Omental fat pad (tissue), 4 donors: ENCODE measurements around the gene CREG2. TPM values are rescaled to one million over a fixed set of nuclear protein-coding genes. Genes with fewer than 3 reads are reported as not detected.
"Not testable (repeated sequence)": the region's sequence is repeated elsewhere in the genome, so short reads cannot be mapped to it uniquely, and the experiment has no call there.

Source experiments
- ATAC-seq: fragments of 150-250 bp; one replicate; pipeline ENCODE4 v1.9.1; 2016; ENCODE audit warnings: mild to moderate bottlenecking, moderate library complexity; ENCODE audit not compliant: low FRiP score
- DNase-seq: peaks from one replicate; pipeline ENCODE4 v3.0.0-alpha.2; 2019; ENCODE audit warnings: low spot score
- total RNA-seq, 4 donors: library from RNA; depleted of rRNA; stranded (reverse); fragments of >200 nt; gene quantifications; one replicate each; pipeline ENCODE4 v1.1.0, GENCODE V29; 2016
- TF ChIP-seq, protein P1 (sequence below), 3 donors: fragments of 450-650 bp; IDR thresholded peaks; one replicate each; pipeline ENCODE4 v1.5.1; 2016 to 2017; ENCODE audit warnings: antibody characterized with exemption in 3 of 3, mild to moderate bottlenecking in 3 of 3, moderate library complexity in 2 of 3

CREG2 gene
- total RNA-seq, 4 donors from 2014 or later = 0.09 TPM; not detected in 3

- DNase-seq = no peak
- TF ChIP-seq, protein P1, sequence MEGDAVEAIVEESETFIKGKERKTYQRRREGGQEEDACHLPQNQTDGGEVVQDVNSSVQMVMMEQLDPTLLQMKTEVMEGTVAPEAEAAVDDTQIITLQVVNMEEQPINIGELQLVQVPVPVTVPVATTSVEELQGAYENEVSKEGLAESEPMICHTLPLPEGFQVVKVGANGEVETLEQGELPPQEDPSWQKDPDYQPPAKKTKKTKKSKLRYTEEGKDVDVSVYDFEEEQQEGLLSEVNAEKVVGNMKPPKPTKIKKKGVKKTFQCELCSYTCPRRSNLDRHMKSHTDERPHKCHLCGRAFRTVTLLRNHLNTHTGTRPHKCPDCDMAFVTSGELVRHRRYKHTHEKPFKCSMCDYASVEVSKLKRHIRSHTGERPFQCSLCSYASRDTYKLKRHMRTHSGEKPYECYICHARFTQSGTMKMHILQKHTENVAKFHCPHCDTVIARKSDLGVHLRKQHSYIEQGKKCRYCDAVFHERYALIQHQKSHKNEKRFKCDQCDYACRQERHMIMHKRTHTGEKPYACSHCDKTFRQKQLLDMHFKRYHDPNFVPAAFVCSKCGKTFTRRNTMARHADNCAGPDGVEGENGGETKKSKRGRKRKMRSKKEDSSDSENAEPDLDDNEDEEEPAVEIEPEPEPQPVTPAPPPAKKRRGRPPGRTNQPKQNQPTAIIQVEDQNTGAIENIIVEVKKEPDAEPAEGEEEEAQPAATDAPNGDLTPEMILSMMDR (IDR thresholded peaks at IDR 0.05) = no peak
- ATAC-seq = no peak
Observed at GRCh38 chr2:101356521-101356920, 30.8 kb downstream of the CREG2 start.

GRCh38 chr2:101356055-101356454, 31.2 kb downstream of the CREG2 start:
- no peak for DNase-seq
- TF ChIP-seq, protein P1 (IDR thresholded peaks at IDR 0.05) = no peak

DNA sequence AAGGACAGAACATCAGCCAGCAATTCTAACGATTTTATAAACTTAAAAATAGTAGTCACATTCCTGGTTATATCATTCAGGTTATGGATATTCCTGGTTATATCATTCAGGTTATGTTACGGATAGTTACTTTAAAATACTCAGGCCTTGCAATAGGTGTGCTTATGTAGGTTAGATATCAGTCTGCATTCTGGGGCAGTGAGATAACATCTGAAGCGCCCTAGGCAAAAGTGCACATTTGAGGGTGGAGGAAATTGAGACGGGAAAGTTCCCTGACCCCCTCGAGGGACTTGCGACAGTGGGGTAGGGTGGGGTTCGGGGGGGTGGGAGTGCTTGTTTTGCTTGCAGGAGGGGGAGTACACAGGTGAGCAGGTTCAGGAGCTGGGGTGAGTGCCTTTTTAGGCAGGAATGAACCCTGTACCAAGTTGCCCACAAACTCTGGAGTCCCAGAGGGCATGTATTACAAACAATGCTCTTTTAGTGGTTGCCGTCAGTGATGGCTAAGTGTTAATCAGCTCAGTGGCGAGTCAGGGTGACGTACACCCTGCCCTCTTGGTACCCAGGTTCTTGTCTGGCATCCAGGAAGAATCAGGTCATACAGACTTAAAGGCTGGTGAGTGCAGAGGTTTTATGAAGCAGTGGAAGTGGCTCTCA, 31.8 kb downstream of the CREG2 start:
- DNase-seq = no peak
- TF ChIP-seq, protein P1 (IDR thresholded peaks at IDR 0.05) = no peak
- no peak for ATAC-seq

More at GRCh38 chr2:101356055-101356454, 31.2 kb downstream of the CREG2 start:
- no peak for ATAC-seq

DNA sequence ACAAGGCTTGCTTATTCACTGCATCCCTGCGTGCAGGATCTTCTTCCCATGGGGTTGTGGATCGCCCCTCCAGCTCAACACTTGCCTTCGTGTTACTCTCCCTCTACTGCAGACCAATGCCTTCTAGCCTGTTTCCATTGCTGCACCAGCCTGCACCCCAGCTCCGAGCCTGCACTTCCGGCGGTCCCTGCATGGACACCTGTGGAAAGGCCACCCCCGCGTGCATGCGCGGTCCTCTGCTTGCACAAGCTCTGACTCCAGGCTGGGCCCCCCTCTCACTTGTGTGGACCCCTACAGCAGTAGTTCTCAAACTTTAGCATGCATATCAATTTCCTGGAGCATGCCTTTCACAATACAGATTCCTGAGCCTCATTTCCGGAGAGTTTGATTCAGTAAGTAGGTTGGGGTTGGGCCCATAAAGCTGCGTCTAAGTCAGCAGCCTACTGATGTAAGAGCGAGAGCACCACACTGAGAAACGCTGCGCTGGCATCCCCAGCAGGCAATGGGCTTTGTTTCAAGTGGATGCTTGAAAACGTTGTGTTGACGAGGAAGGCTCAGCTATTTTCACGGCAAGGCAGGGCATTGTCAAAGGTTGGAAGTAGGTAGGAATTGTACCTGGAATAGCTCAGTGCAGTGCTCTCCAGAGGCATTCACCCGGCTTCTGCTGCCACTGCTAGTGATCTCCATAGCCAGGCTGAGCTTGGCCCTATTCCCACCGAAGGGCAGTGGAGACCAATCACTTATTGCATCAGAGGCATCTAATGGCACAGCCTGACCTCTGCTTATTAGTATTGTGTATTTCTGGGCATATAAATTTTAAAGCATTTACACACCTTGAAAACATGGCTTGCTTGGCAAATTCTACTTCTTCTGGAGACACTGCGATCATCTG, 32.6 kb downstream of the CREG2 start:
- DNase-seq (no peak), ATAC-seq (no peak)
- TF ChIP-seq, protein P1 (IDR thresholded peaks at IDR 0.05) = no peak

- not testable (repeated sequence) for DNase-seq, ATAC-seq
Observed at GRCh38 chr2:101352631-101353030, 34.7 kb downstream of the CREG2 start.

- TF ChIP-seq, protein P1 (IDR thresholded peaks at IDR 0.05) = no peak
- DNase-seq (no peak), ATAC-seq (no peak)
Observed at GRCh38 chr2:101351207-101351606, 36.1 kb downstream of the CREG2 start.

GRCh38 chr2:101349893-101350662, 37.2 kb downstream of the CREG2 start:
- TF ChIP-seq, protein P1 (IDR thresholded peaks at IDR 0.05) = no peak
- ATAC-seq (no peak), DNase-seq (no peak)
